NCI-H146 treated with DMSO at 0.1 percent for 48 hours (cell line): Measurements from ENCODE around the gene TUFM.
"Not testable (repeated sequence)": the region's sequence is repeated elsewhere in the genome, so short reads cannot be mapped to it uniquely, and the experiment has no call there.

Experiments
- DNase-seq: peaks from one replicate; lab custom pipeline; 2025; ENCODE audit not compliant: unreplicated experiment; lab: John Stamatoyannopoulos, UW

TUFM gene

GRCh38 chr16:28802235-28803019 is 43.7 kb downstream of the TUFM start:
- DNase-seq, result not testable (repeated sequence)
